NCI-H187 (cell line): ENCODE measurements around the gene ARMC9.
A peak's percentile ranks its signal among the peaks of the same experiment; 100 is the strongest.

Experiments
- DNase-seq, 2 experiments: peaks; one replicate each; lab custom pipeline; 2025; lab: John Stamatoyannopoulos, UW

Gene ARMC9

GRCh38 chr2:231204581-231204980 is 6.2 kb downstream of the ARMC9 start:
- DNase-seq = no peak

GRCh38 chr2:231207734-231208133 is 9.3 kb downstream of the ARMC9 start:
- no peak for DNase-seq

- DNase-seq = no peak
Observed at GRCh38 chr2:231210782-231211181, 12.4 kb downstream of the ARMC9 start.

- DNase-seq = no peak
Observed at GRCh38 chr2:231211486-231211885, 13.1 kb downstream of the ARMC9 start.

GRCh38 chr2:231212329-231212845 is 14.0 kb downstream of the ARMC9 start:
- no peak for DNase-seq

- DNase-seq = no peak
Observed at GRCh38 chr2:231213931-231214642, 15.7 kb downstream of the ARMC9 start.

- DNase-seq = no peak
Observed at GRCh38 chr2:231218366-231218765, 19.9 kb downstream of the ARMC9 start.

DNA sequence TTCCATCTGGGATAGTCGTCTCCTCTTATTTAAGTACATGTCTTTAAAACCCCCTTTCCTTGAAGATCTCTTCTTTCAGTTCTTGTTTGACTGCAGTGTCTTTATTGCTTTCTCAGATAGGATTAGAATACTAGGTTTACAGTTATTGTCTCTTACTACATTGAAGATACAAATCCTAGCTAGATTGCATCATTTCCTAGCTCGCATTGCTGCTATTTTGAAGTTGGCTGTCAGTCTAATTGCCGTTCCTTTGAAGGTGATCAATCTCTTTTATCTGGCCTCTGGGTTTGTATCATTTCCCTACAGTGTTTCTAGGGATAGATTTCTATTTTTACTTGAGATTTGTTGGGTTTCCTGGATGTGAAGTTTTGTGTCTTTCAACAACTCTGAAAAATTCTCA is 20.9 kb downstream of the ARMC9 start:
- no peak for DNase-seq

GRCh38 chr2:231221761-231222160 is 23.3 kb downstream of the ARMC9 start:
- DNase-seq = no peak

- DNase-seq = no peak
Observed at GRCh38 chr2:231222318-231223000, 24.0 kb downstream of the ARMC9 start.

GRCh38 chr2:231223001-231223375 is 24.6 kb downstream of the ARMC9 start:
- no peak for DNase-seq

DNA sequence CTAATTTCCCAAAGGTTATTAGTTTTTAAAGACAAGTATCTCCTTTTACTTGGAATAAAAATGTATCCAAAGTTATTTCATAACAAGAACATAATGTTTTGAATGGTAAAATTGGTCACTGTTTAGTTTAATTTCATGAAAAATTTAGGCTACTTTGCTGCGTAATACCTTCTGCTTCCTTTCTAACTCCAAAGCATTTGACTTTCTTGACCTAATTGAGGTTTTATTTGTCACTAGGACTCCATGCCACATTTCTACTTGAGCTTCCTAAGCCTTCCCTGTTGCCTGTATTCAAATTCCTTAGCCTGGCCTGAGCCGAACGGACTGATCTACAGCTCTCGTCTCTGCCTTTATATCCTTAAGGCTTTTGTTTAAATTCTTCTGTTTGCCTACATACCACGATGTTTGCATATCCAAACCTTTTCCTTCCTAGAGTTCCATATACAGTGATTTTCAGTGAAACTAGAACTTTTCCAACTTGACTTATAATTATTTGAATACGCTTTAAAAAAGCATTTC is 25.1 kb downstream of the ARMC9 start:
- DNase-seq = no peak

DNA sequence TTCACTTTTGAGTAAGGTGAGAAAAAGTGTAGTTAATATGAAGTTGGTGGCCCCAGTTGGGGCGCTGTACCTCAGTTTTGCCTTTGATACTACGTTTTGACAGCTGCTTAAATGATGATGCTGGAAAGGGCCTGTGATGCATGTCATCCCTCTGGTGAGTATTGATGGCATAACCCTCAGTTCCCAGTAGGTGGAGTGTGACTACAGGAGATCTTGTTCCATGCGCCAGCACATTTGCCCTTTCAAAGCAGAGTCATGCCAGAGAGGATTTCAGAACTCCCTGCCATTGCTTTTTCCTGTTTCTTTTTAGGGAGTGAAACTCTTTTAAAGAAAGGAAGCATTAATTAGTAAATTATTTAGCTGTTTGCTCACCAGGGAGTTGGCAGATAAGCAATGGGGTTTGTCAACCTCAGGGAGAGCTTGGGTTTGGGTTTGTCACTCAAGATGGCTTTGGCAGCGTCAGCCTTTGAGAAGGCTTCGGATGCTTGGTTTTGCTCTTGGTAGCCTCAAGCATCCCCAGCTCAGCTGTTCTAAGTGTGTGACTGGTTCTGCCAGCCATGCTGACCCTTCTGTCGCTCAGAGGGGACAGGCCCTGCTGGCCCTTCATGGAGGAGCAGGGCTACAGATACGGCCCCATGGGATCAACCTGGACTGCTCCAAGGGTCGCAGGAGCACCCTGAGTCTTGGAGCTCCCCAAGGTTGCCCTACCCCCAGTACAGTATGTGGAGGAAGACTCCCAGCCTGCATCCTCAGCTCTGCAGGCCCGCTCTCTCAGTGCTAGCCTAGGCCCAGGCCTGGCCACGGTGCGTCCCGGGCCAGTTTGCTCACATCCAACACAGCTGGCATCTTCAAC is 29.1 kb downstream of the ARMC9 start:
- peak; percentile 5 to 25 for DNase-seq

- DNase-seq = peak; percentile 23 to 72
Observed at GRCh38 chr2:231228223-231228622, 29.8 kb downstream of the ARMC9 start.

- no peak for DNase-seq
Observed at GRCh38 chr2:231228974-231229529, 30.6 kb downstream of the ARMC9 start.

GRCh38 chr2:231235217-231235616 is 36.8 kb downstream of the ARMC9 start:
- DNase-seq = no peak

DNA sequence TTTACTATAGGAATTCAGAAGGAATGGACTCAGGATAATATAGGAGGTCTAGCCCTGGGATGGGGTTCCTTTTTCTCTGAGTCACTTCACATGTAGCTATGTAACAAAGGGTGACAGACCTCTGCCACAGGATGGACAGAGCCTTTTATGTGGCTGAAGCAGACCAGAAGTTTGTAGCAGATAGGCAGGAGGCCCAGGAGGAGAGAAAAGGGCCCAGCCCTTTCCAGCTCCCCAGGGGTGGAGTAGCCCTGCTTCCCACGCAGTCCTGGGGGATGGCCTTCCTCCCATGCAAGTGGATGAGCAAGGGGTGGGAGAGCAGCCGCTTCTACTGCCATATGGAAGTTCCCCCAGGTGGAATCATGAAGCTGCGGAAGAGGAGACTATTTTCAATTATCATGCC is 40.3 kb downstream of the ARMC9 start:
- DNase-seq = no peak

GRCh38 chr2:231239751-231240150 is 41.3 kb downstream of the ARMC9 start:
- no peak for DNase-seq

- no peak for DNase-seq
Observed at GRCh38 chr2:231241755-231242507, 43.5 kb downstream of the ARMC9 start.

DNA sequence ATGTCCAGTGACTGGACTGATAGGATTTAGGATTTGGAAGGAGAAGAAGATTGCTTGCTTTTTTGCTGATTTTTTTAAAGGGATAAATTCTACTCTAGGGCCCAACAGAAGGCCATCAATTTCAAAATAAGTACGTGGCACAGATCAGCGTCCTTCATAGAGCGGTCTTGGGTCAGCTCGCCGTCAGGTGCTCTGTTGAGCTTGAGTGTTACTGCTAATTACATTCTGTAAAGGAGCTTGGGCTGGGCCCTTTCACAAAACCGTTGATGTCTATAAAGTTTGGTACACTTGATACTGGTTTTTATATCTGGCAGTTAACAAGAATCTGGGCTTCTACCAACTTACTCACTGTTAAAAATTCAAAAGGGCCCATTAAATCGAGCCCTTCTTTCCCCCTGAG is 45.4 kb downstream of the ARMC9 start:
- DNase-seq = no peak
